K562 (cell line): ENCODE measurements around the gene HRC. TPM values are rescaled to one million over a fixed set of nuclear protein-coding genes. Genes with fewer than 3 reads are reported as not detected.

Experiments
- E2F3 ChIP-seq: fragments of 250-450 bp; sonication (Bioruptor Pico); IDR thresholded peaks from 2 replicates; pipeline ENCODE4 v1.4.0; 2020; ENCODE audit warnings: mild to moderate bottlenecking
- ELF1 ChIP-seq: fragments of 200-800 bp; sonication (Bioruptor generic); IDR thresholded peaks from 2 replicates; pipeline ENCODE4 v1.6.1; 2016; ENCODE audit warnings: missing genetic modification characterization, missing compliant biosample characterization
- ELF2 ChIP-seq: fragments of 250-450 bp; sonication (Bioruptor Pico); IDR thresholded peaks from 2 replicates; pipeline ENCODE4 v1.5.0; 2021; ENCODE audit warnings: mild to moderate bottlenecking
- GTF2B ChIP-seq: IDR thresholded peaks from 2 replicates; pipeline ENCODE4 v1.6.1; 2011; ENCODE audit not compliant: insufficient read length; ENCODE audit errors: extremely low read depth
- LEF1 ChIP-seq: fragments of 450-650 bp; IDR thresholded peaks from 2 replicates; pipeline ENCODE4 v1.6.1; 2016; ENCODE audit warnings: mild to moderate bottlenecking
- MED1 ChIP-seq: sonication (generic); formaldehyde crosslinking; IDR thresholded peaks from 2 replicates; pipeline ENCODE4 v1.8.1; 2023; ENCODE audit warnings: missing genetic modification reagents, borderline replicate concordance
- MYBL2 ChIP-seq, 2 experiments: fragments of 450-650 bp in 1 of 2; sonication (generic) in 1 of 2; formaldehyde crosslinking in 1 of 2; IDR thresholded peaks; 2 replicates each; pipeline versions ENCODE4 v1.6.1 to v1.8.1; 2017 to 2022; ENCODE audit warnings: borderline replicate concordance in 1 of 2, inconsistent platforms in 1 of 2, low read depth in 1 of 2, mild to moderate bottlenecking in 1 of 2, missing genetic modification reagents in 1 of 2, moderate library complexity in 1 of 2
- PYGO2 ChIP-seq: fragments of 450-650 bp; IDR thresholded peaks from 2 replicates; pipeline ENCODE4 v1.6.1; 2016; ENCODE audit warnings: mild to moderate bottlenecking, missing genetic modification characterization, moderate library complexity, missing compliant biosample characterization
- SAP30 ChIP-seq: fragments of 200-600 bp; sonication (generic); IDR thresholded peaks from 2 replicates; pipeline ENCODE4 v1.6.1; 2012; ENCODE audit warnings: borderline replicate concordance, low read depth, mild to moderate bottlenecking, moderate library complexity, low read length, control low read depth, inconsistent platforms; ENCODE audit not compliant: insufficient read depth, poor library complexity, severe bottlenecking
- SMARCC2 ChIP-seq: fragments of 450-650 bp; IDR thresholded peaks from 2 replicates; pipeline ENCODE4 v1.6.1; 2017; ENCODE audit warnings: antibody characterized with exemption, moderate library complexity, mild to moderate bottlenecking, low read depth
- SRSF3 ChIP-seq: fragments of 200-400 bp; formaldehyde crosslinking; IDR thresholded peaks from 2 replicates; pipeline ENCODE4 v1.6.1; 2016; ENCODE audit warnings: mild to moderate bottlenecking, low read length, moderate library complexity; ENCODE audit not compliant: insufficient read depth
- SRSF7 ChIP-seq: fragments of 200-400 bp; formaldehyde crosslinking; optimal IDR thresholded peaks from 2 replicates; pipeline ENCODE3; 2017; ENCODE audit warnings: mild to moderate bottlenecking, low read depth, low read length
- STAT5B ChIP-seq: fragments of 250-450 bp; sonication (Bioruptor Pico); IDR thresholded peaks from 2 replicates; pipeline ENCODE4 v1.8.0; 2021; ENCODE audit warnings: mild to moderate bottlenecking, inconsistent platforms
- TGIF2 ChIP-seq: sonication (generic); formaldehyde crosslinking; IDR thresholded peaks from 2 replicates; pipeline ENCODE4 v1.8.1; 2022; ENCODE audit warnings: mild to moderate bottlenecking, missing genetic modification reagents, moderate library complexity
- ZFP36 ChIP-seq: fragments of 150-350 bp; IDR thresholded peaks from 2 replicates; pipeline ENCODE4 v1.6.1; 2018; ENCODE audit warnings: low read length, low read depth; ENCODE audit not compliant: partially characterized antibody
- ZNF12 ChIP-seq: sonication (generic); formaldehyde crosslinking; IDR thresholded peaks from 2 replicates; pipeline ENCODE4 v1.4.0; 2020; ENCODE audit warnings: mild to moderate bottlenecking, missing genetic modification reagents
- ZNF133 ChIP-seq: fragments of 250-450 bp; sonication (Bioruptor Pico); IDR thresholded peaks from 2 replicates; pipeline ENCODE4 v1.4.0; 2020; ENCODE audit warnings: mild to moderate bottlenecking
- ZNF57 ChIP-seq: fragments of 450-650 bp; formaldehyde crosslinking; IDR thresholded peaks from 2 replicates; pipeline ENCODE4 v1.4.0; 2020; ENCODE audit warnings: mild to moderate bottlenecking, moderate library complexity
- polyA plus RNA-seq, 8 experiments: library from polyadenylated mRNA; depleted of rRNA in 4 of 8; stranded (reverse) in 5 of 8; unstranded in 3 of 8; fragments of >200 nt; fragmentation: Nextera tagmentation in 2 of 8; fragmentation: Illumina TruSeq in 1 of 8; extraction: Ambion mirVana in 2 of 8; extraction: Trizol in 1 of 8; gene quantifications; 2 replicates each; pipeline versions ENCODE4 v1.2.1 to v1.2.3, GENCODE V29; 2011 to 2014; ENCODE audit warnings: inconsistent platforms in 1 of 8, missing spikeins in 1 of 8
- total RNA-seq, 7 experiments: library from RNA; depleted of rRNA in 6 of 7; stranded (reverse); fragments of >200 nt in 6 of 7; fragmentation: Illumina TruSeq in 2 of 7; extraction: Trizol in 2 of 7; gene quantifications; 2 replicates each; pipeline versions ENCODE4 v1.2.1 to v1.2.3, GENCODE V29; 2011 to 2021; ENCODE audit warnings: low replicate concordance in 1 of 7
- TF ChIP-seq, protein P1 (sequence below): fragments of 250-450 bp; sonication (Bioruptor Pico); IDR thresholded peaks from 2 replicates; pipeline ENCODE4 v1.5.0; 2021
- TF ChIP-seq, protein P2 (sequence below): fragments of 450-650 bp; IDR thresholded peaks from 2 replicates; pipeline ENCODE4 v1.6.1; 2017; ENCODE audit warnings: antibody characterized with exemption
- TF ChIP-seq, protein P3 (sequence below): fragments of 250-450 bp; sonication (Bioruptor Pico); IDR thresholded peaks from 2 replicates; pipeline ENCODE4 v1.8.0; 2022; ENCODE audit warnings: moderate library complexity, mild to moderate bottlenecking, inconsistent platforms

HRC gene
- total and polyA plus RNA-seq, 9 of the 15 experiments (the other 6 are each of a cell fraction or from before 2014, with no cell fraction given) = 0.66 to 18.7 (median 13.1) TPM

DNA sequence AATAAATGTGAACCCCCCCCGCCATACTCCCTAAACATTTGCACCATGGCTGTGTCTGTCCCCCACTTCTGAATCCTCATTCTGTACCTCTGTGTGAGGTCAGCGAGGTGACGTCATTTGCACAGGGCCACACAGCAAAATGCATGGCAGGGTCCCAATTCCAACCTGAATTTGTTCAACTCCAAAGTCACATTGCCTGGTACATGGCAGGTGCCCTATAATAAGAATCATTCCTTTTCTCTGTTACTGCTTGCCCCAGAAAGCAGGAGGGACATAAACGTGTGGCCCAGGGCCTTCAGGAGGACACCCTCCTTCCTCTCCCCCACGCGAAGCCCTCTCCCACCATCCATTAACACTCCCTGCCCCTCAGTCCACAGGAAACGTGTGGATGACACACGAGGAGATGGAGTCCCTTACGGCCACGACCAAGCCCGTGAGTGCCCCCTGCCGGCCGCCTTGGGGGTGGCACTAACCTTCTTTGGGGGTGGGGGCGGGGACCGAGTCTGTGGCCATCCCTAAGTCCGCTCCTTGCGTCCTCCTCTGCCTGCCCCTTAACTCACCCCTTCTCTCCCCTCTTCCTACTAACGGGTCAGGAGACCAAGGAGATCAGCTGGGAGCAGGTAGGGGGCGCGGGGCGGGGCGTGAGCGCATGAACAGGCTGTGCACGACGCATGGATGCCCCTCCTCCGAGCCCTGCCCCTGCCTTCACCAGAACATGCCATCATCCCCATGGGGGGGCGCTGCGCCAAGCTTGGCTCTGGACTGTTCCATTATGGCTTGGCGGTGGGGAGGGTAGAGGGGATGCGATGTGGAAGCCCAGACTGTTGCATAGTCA lies 9.4 kb downstream of the HRC start (continued):
- TF ChIP-seq, protein P1, sequence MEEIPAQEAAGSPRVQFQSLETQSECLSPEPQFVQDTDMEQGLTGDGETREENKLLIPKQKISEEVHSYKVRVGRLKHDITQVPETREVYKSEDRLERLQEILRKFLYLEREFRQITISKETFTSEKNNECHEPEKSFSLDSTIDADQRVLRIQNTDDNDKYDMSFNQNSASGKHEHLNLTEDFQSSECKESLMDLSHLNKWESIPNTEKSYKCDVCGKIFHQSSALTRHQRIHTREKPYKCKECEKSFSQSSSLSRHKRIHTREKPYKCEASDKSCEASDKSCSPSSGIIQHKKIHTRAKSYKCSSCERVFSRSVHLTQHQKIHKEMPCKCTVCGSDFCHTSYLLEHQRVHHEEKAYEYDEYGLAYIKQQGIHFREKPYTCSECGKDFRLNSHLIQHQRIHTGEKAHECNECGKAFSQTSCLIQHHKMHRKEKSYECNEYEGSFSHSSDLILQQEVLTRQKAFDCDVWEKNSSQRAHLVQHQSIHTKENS (CRISPR knock-in tag) = no peak
- TF ChIP-seq, protein P2, sequence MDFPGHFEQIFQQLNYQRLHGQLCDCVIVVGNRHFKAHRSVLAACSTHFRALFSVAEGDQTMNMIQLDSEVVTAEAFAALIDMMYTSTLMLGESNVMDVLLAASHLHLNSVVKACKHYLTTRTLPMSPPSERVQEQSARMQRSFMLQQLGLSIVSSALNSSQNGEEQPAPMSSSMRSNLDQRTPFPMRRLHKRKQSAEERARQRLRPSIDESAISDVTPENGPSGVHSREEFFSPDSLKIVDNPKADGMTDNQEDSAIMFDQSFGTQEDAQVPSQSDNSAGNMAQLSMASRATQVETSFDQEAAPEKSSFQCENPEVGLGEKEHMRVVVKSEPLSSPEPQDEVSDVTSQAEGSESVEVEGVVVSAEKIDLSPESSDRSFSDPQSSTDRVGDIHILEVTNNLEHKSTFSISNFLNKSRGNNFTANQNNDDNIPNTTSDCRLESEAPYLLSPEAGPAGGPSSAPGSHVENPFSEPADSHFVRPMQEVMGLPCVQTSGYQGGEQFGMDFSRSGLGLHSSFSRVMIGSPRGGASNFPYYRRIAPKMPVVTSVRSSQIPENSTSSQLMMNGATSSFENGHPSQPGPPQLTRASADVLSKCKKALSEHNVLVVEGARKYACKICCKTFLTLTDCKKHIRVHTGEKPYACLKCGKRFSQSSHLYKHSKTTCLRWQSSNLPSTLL = no peak
- TF ChIP-seq ZNF133 (CRISPR knock-in tag) (no peak), MYBL2 (IDR thresholded peaks at IDR 0.05; ENCODE audit: low read depth) (no peak), MYBL2 (CRISPR knock-in tag; IDR thresholded peaks at IDR 0.05; ENCODE audit: borderline replicate concordance) (no peak), SAP30 (no peak), TGIF2 (no peak), SMARCC2 (no peak), STAT5B (CRISPR knock-in tag) (no peak), GTF2B (no peak), ZFP36 (no peak), LEF1 (no peak), ZNF57 (no peak), ELF2 (no peak), ELF1 (tag) (no peak), SRSF7 (no peak), MED1 (CRISPR knock-in tag) (no peak), PYGO2 (no peak), SRSF3 (no peak), E2F3 (no peak), ZNF12 (CRISPR knock-in tag) (no peak)
- TF ChIP-seq, protein P3, sequence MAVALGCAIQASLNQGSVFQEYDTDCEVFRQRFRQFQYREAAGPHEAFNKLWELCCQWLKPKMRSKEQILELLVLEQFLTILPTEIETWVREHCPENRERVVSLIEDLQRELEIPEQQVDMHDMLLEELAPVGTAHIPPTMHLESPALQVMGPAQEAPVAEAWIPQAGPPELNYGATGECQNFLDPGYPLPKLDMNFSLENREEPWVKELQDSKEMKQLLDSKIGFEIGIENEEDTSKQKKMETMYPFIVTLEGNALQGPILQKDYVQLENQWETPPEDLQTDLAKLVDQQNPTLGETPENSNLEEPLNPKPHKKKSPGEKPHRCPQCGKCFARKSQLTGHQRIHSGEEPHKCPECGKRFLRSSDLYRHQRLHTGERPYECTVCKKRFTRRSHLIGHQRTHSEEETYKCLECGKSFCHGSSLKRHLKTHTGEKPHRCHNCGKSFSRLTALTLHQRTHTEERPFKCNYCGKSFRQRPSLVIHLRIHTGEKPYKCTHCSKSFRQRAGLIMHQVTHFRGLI = no peak
